Hematopoietic multipotent progenitor cell treated with erythropoietin and hydrocortisone succinate and interleukin-3 and kit ligand, for 6 days (in vitro differentiated cells): ENCODE data around the gene SPRYD3.

Experiments
- DNase-seq: peaks from one replicate; pipeline ENCODE4 v3.0.0-alpha.2; 2015

SPRYD3 gene

DNA sequence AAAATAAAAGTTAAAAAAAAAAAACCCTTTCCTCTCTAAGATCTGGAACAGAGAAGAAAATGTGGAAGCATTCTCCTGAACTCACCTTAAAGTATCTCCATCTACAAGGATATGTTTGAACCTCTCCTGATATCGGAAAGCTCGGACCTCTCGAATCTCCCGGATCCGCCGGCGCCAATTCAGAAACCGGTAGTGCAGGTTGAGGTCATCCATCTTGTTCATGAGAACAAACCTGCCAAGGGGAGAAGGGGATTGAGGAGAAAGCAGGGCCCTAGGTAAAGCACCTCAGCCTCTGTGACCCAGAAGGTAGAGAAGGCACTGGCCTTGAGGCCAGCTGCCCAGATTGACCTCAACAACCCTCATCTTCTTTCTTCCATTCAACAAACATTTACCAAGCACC lies 2.2 kb downstream of the SPRYD3 start:
- DNase-seq: no peak

DNA sequence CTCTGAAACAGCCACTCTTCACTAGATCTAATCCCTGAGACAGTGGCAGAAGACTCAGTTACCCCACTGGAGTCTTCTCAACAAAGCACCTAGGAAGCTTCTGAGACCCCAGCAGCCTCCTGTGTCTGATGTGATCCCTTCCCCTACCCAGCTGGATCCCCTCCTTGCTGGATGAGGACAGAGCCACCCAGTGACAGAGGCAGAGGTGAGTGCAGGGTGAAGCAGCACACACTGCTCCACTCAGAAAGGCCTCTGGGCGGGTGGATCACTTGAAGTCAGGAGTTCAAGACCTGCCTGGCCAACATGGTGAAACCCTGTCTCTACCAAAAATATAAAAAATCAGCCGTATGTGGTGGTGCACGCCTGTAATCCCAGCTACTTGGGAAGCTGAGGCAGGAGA lies 2.7 kb downstream of the SPRYD3 start:
- DNase-seq: no peak

DNA sequence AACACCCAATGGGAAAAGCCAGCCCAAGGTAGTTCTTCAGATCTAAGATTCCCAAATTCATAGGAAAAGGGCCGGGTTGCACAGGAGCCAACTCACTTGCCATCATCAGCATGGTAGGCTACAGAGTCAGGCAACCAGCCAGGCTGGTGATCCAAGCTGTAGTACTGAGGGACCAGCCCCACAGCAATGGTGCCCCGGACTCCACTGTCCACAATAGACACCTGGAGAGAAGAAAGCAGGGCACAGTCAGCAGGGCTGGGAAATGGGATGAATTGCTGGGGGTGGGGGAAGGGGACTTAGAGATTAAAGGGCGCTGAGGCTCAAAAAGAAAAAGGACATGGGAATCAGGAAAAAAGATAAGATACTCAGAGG lies 4.2 kb downstream of the SPRYD3 start:
- DNase-seq: no peak

GRCh38 chr12:53074283-53074998 lies 4.7 kb downstream of the SPRYD3 start:
- DNase-seq: no peak

DNA sequence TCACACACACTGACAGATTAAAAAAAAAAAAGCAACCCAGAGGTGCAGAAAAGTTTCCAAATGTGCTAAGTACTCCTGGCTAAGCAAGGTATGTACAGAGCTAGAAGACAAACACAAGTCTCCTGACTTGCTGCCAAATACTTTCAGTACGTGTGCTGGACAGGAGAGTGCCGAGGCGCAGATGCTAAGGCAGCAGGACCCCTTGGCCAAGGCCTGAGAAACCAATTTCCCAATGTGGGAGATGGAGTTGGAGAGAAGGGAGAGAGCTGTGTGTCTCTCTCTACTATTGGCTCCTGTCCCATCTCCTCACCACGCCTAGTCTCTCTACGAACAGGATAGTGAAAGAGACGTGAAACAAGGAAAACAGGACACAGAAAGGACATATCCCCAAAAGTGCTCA lies 5.3 kb downstream of the SPRYD3 start:
- no peak for DNase-seq

DNA sequence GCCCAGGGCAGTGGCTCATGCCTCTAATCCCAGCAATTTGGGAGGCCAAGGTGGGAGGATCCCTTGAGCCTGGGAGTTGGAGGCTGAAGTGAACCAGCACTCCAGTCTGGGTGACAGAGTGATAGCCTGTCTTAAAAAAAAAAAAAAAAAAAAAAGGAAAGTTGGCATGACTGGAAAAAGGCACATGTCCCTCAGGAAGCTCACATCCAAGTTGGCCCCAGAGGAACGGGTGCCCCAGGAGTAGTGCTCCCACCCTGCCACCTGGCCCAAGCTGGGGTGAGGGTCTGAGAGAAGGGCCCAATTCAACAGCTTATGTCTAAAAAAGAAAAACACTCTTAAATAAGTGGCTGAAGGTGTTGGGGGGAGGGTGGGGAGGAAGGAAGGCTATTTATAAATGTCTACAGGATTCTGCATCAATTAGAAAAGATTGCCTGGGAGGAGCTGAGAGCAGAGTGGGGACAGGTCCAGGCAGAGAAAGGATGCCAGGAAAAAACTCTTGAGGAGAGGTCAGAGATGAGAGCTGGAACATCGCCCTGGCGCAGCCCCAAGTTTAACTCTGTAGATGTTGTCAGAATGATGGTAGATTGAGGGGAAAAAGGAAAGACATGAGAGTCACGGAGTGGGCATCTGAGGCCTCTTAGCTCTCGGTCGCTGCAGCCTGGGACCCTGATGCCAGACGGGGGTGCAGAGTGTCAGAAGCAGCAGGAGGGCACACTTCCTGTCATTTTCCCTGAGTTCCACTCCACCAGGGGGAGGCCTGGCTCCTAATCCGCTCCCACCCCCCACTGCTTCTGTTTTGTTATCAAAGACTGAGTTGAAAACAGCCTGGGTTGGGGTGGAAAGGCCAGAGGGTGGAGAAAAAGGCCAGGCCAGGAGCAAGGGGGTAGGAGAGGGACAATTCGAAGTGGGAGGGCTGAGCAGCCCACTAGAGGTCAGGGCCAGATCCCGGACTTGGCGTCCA lies 7.3 kb downstream of the SPRYD3 start:
- no peak for DNase-seq

DNA sequence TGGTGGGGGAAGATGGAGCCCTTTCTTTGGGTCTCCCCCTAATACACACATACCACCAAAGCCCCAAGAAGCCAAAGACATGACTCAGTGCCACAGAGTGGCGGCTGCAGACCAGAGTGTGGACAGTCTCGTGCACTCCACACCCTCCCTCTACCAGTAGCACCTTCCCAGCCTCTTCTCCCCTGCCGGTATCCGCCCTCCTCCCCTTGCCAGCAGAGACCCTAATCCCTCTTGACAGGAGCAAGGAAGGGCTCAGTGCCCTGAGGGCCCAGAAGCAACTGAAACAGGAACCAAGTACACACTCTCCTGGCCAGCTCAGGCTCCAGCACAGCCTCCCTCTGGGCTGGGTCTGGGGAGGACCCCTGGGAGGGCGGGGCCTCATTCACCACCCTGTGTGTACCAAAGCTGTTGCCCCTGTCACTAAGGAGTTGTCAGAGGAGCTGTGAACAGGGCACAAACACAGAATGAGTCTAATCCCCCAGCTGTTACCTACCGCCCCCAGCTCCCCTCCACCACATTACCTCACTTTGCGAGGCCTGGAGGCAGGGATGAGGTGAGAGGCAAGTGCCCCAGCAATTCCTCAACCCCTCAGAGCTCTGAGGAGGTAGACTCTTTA lies 8.2 kb downstream of the SPRYD3 start:
- DNase-seq: no peak

DNA sequence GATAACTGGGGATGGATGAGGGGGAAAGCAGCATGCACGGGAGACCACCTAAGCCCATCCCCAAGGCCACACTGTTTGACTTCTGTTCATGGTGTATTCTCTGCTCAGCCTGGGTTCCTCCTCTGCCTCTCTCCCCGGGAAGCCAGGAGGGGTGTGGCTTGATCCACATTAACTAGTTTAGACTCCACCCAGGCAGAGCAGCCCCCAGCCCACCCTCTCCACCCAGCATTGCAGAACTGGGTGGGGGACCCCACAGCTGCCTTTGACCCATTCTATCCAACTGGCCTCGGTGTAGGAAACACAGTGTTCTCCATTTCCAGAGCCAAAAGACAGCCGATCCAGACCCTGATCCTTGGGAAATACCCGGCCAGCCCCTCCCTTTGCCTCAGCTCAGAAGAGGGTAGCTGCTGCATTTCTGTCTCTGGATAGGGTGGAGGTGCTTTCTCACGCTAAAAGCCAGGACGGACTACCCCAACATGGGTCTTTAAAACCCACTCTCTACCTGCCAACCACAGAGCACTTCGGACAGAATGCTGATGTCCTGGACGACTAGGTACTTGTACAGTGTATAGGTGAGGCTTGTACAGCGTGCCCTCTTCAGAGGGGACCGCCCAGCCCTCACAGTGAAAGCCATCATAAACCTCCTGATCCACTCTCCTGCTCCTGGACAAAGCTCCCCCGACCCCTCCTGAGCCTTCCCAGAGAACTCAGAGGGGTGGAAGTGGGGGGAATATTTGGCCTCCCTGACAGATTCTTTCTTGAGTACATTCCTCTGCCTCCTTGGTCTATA lies 9.4 kb downstream of the SPRYD3 start:
- no peak for DNase-seq

DNA sequence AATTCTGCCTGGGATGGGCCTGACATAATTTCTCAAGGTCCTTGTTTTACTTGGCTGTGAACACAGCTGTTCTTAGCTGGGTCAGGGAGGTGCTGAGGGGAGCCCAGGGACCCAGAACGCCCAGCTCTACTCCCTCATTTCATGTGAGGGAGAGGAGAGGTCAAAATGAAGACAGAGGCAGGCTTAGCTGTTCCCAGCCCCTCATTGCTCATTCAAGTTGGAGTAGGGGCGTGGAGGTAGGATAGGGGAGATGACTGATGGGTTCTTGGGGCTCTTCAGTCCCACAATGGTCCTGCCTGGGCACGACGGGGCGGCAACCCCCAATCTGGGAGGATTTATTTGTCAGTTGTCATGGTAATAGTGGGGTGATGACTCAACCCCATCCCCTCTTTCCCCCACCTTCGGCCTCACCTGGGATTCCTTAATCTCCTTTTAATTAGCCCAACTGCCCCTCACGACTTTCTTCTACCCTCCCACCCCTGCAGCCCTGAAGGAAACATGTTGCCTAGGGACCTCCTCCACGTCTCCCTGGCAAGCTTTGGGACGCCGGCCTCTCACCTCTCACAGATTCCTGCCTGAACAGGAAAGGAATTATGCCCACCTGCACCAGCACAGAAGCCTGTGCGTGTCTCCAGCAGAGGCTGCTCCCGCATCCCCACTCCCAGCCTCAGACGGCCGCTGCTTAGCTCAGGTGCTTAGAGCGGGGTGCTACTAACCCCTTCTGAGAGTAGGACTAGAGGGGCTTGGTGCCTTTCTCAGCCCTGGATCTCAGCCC lies 10.2 kb downstream of the SPRYD3 start:
- no peak for DNase-seq

GRCh38 chr12:53067993-53068770 lies 11.0 kb downstream of the SPRYD3 start:
- no peak for DNase-seq

GRCh38 chr12:53067074-53067992 lies 11.9 kb downstream of the SPRYD3 start:
- DNase-seq: no peak

DNA sequence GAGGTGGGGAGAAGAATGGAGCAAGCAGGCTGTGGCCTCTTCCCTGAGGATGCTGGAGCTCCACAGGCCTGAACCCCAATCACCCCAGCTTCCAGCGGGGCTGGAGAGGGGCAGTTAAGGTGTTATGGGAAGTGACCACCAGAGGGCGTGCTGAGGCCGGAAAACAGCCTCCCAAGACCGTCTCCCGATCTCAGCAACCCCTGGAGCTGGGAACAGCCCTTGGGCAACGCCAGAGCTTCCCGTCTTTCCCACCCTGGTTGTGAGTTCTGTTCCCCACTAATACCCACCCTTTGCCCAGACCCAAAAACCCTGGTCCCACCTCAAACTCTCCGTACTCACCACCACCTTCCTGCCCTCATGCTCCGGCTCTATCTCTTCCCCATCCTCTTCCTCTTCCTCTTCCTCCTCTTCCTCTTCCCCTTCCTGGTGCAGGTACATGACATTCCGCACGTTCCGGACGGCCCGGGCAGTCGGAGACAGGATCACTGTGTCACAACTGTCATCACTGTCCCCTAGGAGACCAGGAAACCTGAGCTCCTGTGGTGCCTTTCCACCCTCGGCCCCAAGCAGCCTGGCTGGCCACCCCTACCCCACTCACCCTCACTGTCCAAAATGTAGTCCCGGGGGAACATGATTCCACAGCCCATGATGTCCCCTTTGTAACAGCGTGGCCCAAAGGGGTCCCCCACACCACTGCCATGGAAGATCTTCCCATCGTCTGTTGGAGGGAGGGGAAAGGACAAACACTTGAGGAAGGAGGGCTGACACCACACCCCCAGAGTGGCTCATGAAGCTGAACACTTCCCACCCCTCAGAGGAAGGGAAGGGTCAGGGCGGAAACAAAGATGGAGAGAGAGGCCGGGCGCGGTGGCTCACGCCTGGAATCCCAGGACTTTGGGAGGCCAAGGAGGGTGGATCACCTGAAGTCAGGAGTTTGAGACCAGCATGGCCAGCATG lies 12.9 kb downstream of the SPRYD3 start:
- DNase-seq: peak; percentile 84

- DNase-seq: no peak
Observed at GRCh38 chr12:53065470-53065869, 13.7 kb downstream of the SPRYD3 start.

DNA sequence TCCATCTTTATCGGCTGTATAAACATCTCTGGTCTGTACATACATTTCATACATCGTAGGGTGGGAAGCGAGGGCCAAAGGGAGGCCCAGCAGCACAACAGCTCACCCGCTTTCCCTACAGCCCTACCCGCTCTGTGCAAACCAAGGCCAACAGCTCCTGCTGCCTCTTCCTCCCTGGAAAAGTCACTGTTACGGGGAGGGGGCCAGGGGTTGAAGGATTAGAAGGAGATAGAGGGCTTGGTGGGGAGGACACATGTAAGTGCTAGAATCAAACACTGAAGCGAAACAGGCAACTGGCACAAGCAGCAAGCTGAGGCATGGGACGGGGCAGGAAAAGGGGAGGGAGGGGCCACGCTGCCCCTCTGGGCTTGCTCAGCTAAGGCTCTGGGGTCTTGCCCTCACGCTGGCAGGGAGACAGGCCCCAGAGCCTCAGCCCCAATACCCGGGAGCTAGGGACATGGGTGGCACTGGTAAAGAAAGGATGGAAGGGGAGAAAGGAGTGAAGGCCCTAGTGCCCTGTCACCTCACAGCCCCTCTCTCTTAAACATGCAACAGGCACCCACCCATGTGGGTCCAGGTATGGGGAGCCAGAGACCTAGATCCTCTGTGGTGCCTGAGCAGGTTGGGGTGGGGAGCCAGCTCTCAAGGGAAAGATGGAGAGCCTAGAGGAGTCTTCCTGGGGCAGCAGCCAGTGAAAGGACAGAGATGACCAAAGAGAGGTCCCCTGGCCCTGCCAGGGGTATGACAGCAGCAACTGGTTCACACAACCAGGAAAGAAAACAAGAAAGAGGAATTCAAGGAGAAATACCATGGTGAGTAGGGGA lies 14.4 kb downstream of the SPRYD3 start:
- no peak for DNase-seq

DNA sequence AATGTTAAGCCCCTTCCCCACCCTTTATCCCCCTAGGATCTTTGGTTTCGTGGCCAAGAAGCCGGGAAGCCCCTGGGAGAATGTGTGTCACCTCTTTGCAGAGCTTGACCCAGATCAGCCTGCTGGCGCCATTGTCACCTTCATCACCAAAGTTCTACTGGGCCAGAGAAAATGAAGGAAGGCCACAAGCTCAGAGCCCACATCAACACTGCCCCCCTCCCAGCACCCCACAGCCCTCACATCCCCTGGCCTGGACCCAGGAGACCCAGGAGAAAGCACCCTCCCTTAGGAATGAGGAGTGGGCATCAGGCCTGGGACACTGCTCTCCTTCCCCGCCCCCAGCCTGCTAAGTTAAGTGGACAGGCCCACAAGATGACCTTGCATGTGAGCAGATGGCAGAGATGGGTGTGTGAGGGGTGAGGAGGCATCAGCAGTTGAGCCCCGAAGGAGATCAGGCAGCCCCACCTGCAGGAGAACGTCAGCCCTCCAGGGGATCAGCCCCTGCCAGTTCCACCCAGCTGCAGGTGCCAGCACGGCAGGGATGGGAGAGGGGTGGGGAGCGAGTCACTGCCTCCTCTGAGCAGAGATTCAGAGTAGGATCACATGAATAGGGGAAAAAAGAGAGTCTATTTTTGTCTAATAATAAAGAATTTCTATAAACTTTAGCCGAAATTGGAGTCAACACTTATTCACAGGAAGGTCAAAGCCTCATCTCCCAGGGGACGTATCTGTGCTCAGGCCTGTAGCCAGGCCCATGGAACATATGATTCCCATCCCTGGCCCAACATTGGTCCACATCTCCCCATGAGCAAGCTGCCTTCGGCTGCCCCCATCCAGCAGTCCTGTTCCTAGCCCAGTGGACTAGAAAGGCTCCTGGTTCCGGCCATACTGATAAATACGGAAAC lies 15.2 kb downstream of the SPRYD3 start:
- DNase-seq: no peak

DNA sequence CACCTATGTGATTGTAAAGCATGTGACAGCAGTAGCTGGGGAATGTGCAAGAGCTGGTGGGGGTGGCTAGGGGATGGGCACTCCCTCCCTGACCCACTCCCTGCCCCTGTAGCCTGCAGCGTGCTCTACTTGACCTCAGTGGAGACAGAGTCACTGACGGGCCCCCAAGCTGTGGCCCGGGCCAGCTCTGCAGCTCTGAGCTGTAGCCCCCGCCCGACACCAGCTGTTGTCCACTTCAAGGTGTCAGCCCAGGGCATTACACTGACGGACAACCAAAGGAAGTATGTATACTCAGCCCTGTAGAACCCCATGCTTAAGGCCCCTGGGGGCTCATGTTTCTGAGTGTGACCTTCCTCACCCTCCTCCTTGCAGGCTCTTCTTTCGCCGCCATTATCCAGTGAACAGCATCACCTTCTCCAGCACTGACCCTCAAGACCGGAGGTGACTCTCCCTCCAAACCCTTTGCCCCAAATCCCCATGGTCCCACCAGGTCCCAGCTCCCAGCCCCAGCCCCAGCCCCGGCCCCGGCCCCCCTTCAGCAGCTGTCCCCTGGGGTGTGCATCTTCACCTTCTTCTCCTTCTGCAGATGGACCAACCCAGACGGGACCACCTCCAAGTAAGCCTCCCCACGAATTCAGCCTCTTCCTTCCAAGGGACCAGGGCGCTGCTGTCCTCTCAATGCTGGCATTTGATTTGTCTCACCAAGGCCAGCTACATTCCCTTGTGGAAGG lies 16.0 kb downstream of the SPRYD3 start:
- DNase-seq: no peak
